ENCODE measurements around the gene ISOC2. TPM values are rescaled to one million over a fixed set of nuclear protein-coding genes. Genes with fewer than 3 reads are reported as not detected.
A peak's percentile ranks its signal among the peaks of the same experiment; 100 is the strongest.

Gene ISOC2
- total and polyA plus RNA-seq, 2 donors (not counting 3 experiments of a cell fraction or from before 2014, with no cell fraction given): 49.3 to 68.7 TPM

DNA sequence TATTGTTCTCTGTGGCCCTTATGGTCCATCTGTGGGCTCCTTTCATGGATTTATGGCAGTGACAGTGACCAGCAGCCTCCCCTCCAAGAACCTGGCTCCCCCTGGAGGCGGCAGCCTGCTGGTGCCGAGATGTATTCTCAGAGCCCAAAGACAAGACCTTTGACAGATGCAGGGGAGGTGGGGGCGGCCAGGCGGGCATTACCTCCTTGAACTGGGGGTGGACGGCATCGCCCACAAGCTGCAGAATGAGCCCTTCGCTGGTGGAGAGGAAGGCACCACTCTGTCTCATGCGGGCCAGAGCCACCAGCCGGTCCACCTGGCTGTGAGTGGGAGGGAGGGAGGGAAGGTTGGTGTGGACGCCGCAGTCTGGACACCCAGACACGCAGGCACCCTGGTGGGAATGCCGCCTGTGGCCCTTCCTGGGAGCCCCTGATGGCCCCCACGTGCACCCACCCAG is 6.6 kb downstream of the ISOC2 start:
- Histone ChIP-seq H3K9me3 (replicated peaks; ENCODE audit: control insufficient read depth, insufficient read depth, low read length) (no peaks in the 10 kb centered on the region), H3K4me3 (replicated peaks in 1 of 3; ENCODE audit: insufficient read depth in 1 of 3, low read depth in 1 of 3, low read length in 3 of 3) (no peak overlapping the region), H3K36me3 (ENCODE audit: control insufficient read depth in 2 of 2, extremely low read depth in 1 of 2, insufficient read depth in 2 of 2, low read length in 2 of 2) (peaks cover 0 to 3% of the 10 kb centered on the region in 2 experiments), H3K27ac (ENCODE audit: insufficient read depth, low read depth, low read length) (no peak overlapping the region), H3K27me3 (ENCODE audit: control insufficient read depth in 2 of 2, insufficient read depth in 2 of 2, low read length in 2 of 2) (peaks cover 11 to 17% of the 10 kb centered on the region in 2 experiments), H3K9me1 (replicated peaks; ENCODE audit: control insufficient read depth, extremely low read depth, insufficient read depth, low read length) (no peaks in the 10 kb centered on the region), H3K9ac (replicated peaks; ENCODE audit: extremely low read depth, insufficient read depth, low read length) (no peak overlapping the region), H3K4me1 (ENCODE audit: control insufficient read depth, extremely low read depth, insufficient read depth, low read length) (no peaks in the 10 kb centered on the region), H2AFZ (ENCODE audit: low read depth, low read length) (no peak overlapping the region), H3K4me2 (ENCODE audit: insufficient read depth, low read length) (no peak overlapping the region), H4K20me1 (replicated peaks; ENCODE audit: control insufficient read depth, extremely low read depth, insufficient read depth, low read length) (no peaks in the 10 kb centered on the region), H3K79me2 (ENCODE audit: control insufficient read depth, insufficient read depth, low read length) (no peaks in the 10 kb centered on the region)
- peak; percentile 22 for DNase-seq (ENCODE audit: low read depth, low spot score)
- no TSS peak for BruUV-seq (replicated peaks)
- ChIA-PET CTCF (interaction anchor here (1.0 to 1.8 kb wide), 2 partner anchors 36 to 314 kb away, joined by 3 to 27 read pairs; no protein-coding TSS in a partner anchor), POLR2A (no interaction called here)
- intact Hi-C loops (cut with micrococcal nuclease): loop anchor here (1.0 kb wide), 1 partner anchor 314 kb away; no protein-coding TSS in a partner anchor
- TF ChIP-seq JUN (IDR thresholded peaks at IDR 0.05; ENCODE audit: borderline replicate concordance, insufficient read depth, insufficient read length, low read depth): no peak
- TF ChIP-seq, protein P1, sequence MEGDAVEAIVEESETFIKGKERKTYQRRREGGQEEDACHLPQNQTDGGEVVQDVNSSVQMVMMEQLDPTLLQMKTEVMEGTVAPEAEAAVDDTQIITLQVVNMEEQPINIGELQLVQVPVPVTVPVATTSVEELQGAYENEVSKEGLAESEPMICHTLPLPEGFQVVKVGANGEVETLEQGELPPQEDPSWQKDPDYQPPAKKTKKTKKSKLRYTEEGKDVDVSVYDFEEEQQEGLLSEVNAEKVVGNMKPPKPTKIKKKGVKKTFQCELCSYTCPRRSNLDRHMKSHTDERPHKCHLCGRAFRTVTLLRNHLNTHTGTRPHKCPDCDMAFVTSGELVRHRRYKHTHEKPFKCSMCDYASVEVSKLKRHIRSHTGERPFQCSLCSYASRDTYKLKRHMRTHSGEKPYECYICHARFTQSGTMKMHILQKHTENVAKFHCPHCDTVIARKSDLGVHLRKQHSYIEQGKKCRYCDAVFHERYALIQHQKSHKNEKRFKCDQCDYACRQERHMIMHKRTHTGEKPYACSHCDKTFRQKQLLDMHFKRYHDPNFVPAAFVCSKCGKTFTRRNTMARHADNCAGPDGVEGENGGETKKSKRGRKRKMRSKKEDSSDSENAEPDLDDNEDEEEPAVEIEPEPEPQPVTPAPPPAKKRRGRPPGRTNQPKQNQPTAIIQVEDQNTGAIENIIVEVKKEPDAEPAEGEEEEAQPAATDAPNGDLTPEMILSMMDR (IDR thresholded peaks at IDR 0.05; ENCODE audit: extremely low read depth in 1 of 2, insufficient read depth in 1 of 2, low read depth in 1 of 2, low read length in 2 of 2): peak; percentile 71 to 81
- dilution Hi-C loops (cut with MboI; ENCODE audit: extremely low pct_ligation_motif_present, low sequenced_read_pairs): no loop called here
- FAIRE-seq: peak; percentile 61

DNA sequence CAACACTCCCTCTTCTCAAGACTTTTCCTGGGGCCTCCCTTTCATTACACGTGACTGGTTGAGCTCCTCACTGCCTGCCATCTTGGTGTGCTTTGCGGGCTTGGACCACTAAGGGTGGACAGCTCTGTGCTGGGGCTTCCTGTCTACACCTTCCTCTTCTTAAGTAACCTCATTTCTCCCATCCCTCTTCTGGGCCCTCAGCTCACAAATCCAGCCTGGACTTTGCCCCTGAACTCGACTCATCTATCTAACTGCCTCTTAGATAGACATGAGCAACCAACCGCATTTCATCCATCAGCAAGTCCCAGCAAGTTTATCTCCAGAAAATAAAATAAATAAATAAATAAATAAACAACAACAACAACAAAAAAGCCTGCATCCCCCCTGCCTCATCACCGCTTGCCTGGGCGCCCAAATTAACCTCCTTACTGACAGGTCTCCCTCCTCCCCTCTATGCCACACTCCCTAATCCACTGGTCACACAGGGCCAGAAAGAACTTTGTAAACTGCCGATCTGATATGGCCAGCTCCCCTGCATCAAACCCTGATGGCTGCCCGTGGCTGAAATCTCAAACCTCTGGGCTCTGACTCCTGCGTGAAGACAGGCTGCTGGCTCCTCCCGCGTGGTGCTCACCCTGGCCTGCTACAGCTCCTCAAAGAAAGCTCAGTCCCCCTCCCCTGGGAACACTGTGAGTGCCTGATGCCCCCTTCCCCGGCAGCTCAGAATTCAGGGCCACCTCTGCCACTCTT is 7.8 kb downstream of the ISOC2 start:
- CTCF ChIA-PET: interaction anchor here (0.7 to 1.8 kb wide), 9 partner anchors 8 to 313 kb away, joined by 3 to 27 read pairs (median 4); partner anchors contain the start of gene ISOC2
- Histone ChIP-seq H3K4me2 (ENCODE audit: insufficient read depth, low read length) (no peak overlapping the region), H3K9ac (replicated peaks; ENCODE audit: extremely low read depth, insufficient read depth, low read length) (no peak overlapping the region), H3K36me3 (ENCODE audit: control insufficient read depth in 2 of 2, extremely low read depth in 1 of 2, insufficient read depth in 2 of 2, low read length in 2 of 2) (peaks cover 0 to 3% of the 10 kb centered on the region in 2 experiments), H3K4me1 (ENCODE audit: control insufficient read depth, extremely low read depth, insufficient read depth, low read length) (no peaks in the 10 kb centered on the region), H3K27ac (ENCODE audit: insufficient read depth, low read depth, low read length) (no peak overlapping the region), H3K79me2 (ENCODE audit: control insufficient read depth, insufficient read depth, low read length) (no peaks in the 10 kb centered on the region), H3K27me3 (ENCODE audit: control insufficient read depth in 2 of 2, insufficient read depth in 2 of 2, low read length in 2 of 2) (peaks cover 11 to 21% of the 10 kb centered on the region in 2 experiments), H3K9me3 (replicated peaks; ENCODE audit: control insufficient read depth, insufficient read depth, low read length) (no peaks in the 10 kb centered on the region), H4K20me1 (replicated peaks; ENCODE audit: control insufficient read depth, extremely low read depth, insufficient read depth, low read length) (no peaks in the 10 kb centered on the region), H3K4me3 (replicated peaks in 1 of 3; ENCODE audit: insufficient read depth in 1 of 3, low read depth in 1 of 3, low read length in 3 of 3) (no peak overlapping the region), H3K9me1 (replicated peaks; ENCODE audit: control insufficient read depth, extremely low read depth, insufficient read depth, low read length) (no peaks in the 10 kb centered on the region), H2AFZ (ENCODE audit: low read depth, low read length) (no peak overlapping the region)
- dilution Hi-C loops (cut with MboI; ENCODE audit: extremely low pct_ligation_motif_present, low sequenced_read_pairs): no loop called here
- DNase-seq (ENCODE audit: low read depth, low spot score) (no peak), FAIRE-seq (no peak)
- TF ChIP-seq POLR2A (IDR thresholded peaks at IDR 0.05; ENCODE audit: low read depth, low read length): no peak
- POLR2A ChIA-PET: no interaction called here
- intact Hi-C loops (cut with micrococcal nuclease): loop anchor here (1.0 kb wide), 1 partner anchor 312 kb away; no protein-coding TSS in a partner anchor
- BruUV-seq (replicated peaks): no TSS peak
